GM06990 (cell line): ENCODE data around the gene ITGB8.

Source experiments
- DNase-seq: peaks from one replicate; pipeline ENCODE4 v3.0.0-alpha.2; 2011; ENCODE audit not compliant: insufficient read length; ENCODE audit errors: extremely low read depth
- H3K27me3 ChIP-seq: replicated peaks from 2 replicates; pipeline ENCODE4 v1.6.0; 2011; ENCODE audit warnings: low read length; ENCODE audit not compliant: control insufficient read depth, insufficient read depth
- H3K36me3 ChIP-seq: 2 replicates; pipeline ENCODE4 v1.5.1; 2011; ENCODE audit warnings: low read length; ENCODE audit not compliant: control insufficient read depth, insufficient read depth
- H3K4me3 ChIP-seq: replicated peaks from 2 replicates; pipeline ENCODE4 v1.5.1; 2011; ENCODE audit warnings: low read depth, mild to moderate bottlenecking, control low read depth, low read length
- TF ChIP-seq, protein P1 (sequence below): IDR thresholded peaks from 2 replicates; pipeline ENCODE4 v1.5.1; 2011; ENCODE audit warnings: low read length, control low read depth, mild to moderate bottlenecking, inconsistent platforms; ENCODE audit not compliant: insufficient read depth, poor library complexity, severe bottlenecking

The ITGB8 gene

DNA sequence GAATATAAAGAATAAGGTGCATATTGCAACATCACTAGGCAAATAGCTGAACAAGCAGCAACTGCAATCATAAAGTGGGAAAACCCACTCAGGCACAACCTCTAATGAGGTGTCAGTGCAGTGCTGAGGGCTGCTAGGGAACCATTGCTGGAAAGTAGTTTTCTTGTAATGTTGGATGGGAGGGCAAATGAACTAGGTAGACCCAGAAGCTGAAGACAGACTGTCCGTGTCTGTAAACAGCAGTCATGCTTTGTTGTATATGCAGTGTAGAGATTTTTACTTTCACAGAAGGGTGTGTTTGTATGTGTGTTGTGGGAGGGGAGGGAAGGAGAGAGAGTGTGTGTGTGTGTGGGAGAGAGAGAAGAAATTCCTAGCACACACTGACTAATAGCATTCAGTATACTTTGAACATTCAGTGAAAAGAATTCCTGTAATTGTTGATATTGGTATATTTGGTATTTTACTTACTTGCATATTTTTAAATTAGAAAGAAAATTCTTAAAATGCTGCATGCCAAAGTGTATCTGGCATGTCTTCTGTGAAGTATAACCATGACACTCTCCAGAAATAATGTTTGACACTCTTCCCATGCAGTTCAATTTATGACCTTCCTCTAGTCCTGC, 28.8 kb downstream of the ITGB8 start:
- TF ChIP-seq, protein P1, sequence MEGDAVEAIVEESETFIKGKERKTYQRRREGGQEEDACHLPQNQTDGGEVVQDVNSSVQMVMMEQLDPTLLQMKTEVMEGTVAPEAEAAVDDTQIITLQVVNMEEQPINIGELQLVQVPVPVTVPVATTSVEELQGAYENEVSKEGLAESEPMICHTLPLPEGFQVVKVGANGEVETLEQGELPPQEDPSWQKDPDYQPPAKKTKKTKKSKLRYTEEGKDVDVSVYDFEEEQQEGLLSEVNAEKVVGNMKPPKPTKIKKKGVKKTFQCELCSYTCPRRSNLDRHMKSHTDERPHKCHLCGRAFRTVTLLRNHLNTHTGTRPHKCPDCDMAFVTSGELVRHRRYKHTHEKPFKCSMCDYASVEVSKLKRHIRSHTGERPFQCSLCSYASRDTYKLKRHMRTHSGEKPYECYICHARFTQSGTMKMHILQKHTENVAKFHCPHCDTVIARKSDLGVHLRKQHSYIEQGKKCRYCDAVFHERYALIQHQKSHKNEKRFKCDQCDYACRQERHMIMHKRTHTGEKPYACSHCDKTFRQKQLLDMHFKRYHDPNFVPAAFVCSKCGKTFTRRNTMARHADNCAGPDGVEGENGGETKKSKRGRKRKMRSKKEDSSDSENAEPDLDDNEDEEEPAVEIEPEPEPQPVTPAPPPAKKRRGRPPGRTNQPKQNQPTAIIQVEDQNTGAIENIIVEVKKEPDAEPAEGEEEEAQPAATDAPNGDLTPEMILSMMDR = no peak
- DNase-seq = no peak

DNA sequence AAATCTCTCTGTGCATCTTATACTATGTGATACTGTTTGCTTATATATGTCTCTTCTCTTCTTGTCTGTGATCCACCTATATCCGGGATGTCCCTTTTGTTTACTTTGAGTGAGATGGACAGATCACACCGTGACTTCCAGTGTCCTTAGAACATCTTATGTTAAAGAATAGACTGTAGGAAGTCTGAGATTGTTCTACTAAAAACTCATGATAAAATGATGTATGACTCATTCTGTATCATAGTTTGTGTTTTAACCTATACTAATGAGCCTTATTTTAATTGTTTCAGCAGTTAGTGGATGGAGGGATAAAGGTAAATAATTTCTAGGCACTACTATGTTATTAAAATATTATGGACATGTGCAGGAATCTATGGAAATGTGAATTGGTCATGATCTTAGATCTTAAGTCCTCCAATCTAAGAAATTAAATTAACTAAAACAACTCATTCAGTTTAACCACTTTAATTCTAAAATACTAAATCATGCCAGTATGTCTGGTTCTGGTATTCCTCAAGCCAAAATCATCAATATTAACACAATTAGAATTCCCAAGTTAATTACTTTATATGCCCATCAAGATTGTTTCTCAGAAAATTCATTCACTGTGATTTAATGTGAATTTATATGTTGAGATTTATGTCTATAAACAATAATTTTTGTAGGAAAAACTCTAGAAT, 32.0 kb downstream of the ITGB8 start:
- no peaks in the 10 kb centered on the region for H3K27me3 ChIP-seq
- TF ChIP-seq, protein P1 = no peak
- H3K36me3 ChIP-seq = no peaks in the 10 kb centered on the region
- DNase-seq = no peak
- H3K4me3 ChIP-seq = no peak overlapping the region

More for the DNA sequence above, 28.8 kb downstream of the ITGB8 start:
- H3K27me3 ChIP-seq = no peaks in the 10 kb centered on the region
- H3K36me3 ChIP-seq = no peaks in the 10 kb centered on the region
- H3K4me3 ChIP-seq = no peak overlapping the region

DNA sequence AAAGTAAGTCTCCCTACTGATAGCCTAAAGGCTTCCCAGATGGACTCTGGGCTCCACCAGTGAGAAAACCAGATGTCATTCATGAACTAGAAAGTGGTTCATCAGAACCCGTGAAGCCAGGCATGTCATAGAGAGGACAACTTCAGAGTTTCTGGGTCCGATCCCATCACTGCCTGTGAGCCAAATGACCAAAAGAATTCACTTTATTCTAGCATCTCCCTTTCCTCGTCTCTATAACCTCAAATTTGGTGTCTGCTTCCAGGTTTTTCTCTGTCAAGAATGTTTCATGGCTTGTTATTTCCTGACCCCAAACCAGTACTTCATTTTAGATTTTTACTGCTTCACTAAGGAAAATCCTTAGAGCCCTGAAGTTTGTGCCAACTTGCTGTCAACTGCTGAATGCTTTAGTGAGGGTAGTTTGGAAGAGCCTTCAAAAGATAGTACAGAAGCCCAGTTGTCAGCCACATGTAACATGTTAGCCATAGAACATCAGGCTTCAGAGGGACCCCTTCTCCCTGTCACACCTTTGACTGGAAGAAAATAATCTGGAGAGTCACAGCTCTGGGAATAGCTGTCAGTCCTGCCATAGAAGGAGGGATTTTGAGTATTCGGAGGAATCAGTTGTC, 34.0 kb downstream of the ITGB8 start:
- no peak for DNase-seq
- TF ChIP-seq, protein P1 = no peak

DNA sequence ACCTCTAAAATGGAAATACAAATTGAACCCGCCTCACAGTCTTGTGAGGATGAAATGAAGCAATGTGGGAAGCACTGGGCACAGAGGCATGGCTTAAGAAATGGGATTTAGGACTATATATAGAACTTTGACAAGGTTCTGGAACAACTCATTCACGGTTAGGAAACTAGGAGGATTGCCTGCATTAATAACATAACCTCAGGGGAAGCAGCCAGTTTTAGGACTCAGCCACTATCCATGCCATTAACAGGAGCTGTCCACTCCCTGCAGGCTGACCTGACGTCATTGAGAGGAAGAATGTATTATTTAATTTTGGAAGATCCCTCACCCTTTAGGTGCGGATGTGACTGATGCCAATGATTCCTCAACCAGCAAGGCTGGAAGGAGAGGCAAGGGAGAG, 34.8 kb downstream of the ITGB8 start:
- no peaks in the 10 kb centered on the region for H3K27me3 ChIP-seq
- no peaks in the 10 kb centered on the region for H3K36me3 ChIP-seq
- TF ChIP-seq, protein P1 = no peak
- H3K4me3 ChIP-seq = no peak overlapping the region
- no peak for DNase-seq

More for the DNA sequence above, 34.0 kb downstream of the ITGB8 start:
- no peaks in the 10 kb centered on the region for H3K27me3 ChIP-seq
- H3K4me3 ChIP-seq = no peak overlapping the region
- no peaks in the 10 kb centered on the region for H3K36me3 ChIP-seq

DNA sequence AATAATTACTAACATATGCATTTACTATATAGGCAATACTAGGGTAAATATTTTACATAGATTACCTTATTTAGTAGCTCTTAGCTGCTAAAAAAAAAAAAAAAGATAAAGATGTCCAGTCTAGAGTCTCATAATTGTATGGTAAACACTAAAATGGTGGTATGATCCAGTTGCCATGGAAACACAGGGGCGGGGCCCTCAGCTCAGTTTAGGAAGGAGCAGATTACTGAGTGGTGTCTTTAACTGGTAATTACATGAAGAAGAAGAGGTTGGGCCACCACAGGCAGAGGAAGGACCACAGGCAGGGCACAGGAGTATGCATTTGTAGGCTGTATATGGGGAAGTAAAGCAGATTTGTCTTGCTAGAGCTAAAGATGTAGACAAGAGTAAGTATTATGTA, 43.7 kb downstream of the ITGB8 start:
- TF ChIP-seq, protein P1 = no peak
- Histone ChIP-seq H3K4me3 (no peak overlapping the region), H3K36me3 (no peaks in the 10 kb centered on the region), H3K27me3 (no peaks in the 10 kb centered on the region)
- DNase-seq = no peak
